Neuronal stem cell (in vitro differentiated cells): ENCODE measurements around the gene MYL9. TPM values are rescaled to one million over a fixed set of nuclear protein-coding genes. Genes with fewer than 3 reads are reported as not detected.

Source experiments
- DNase-seq: peaks from one replicate; pipeline ENCODE4 v3.0.0-alpha.2; 2013; ENCODE audit warnings: low spot score
- H2AFZ ChIP-seq: one replicate; pipeline ENCODE4 v1.6.1; 2013; ENCODE audit warnings: mild to moderate bottlenecking, low read length, inconsistent platforms
- H2AK5ac ChIP-seq: 2 replicates; pipeline ENCODE4 v1.6.1; 2013; ENCODE audit warnings: low read depth, mild to moderate bottlenecking, inconsistent platforms, low read length, moderate library complexity, mixed read lengths
- H2BK120ac ChIP-seq: 2 replicates; pipeline ENCODE4 v1.6.1; 2013; ENCODE audit warnings: low read depth, mild to moderate bottlenecking, inconsistent platforms, low read length, moderate library complexity, mixed read lengths
- H2BK12ac ChIP-seq: one replicate; pipeline ENCODE4 v1.6.1; 2013; ENCODE audit warnings: low read length, inconsistent platforms
- H2BK15ac ChIP-seq: 2 replicates; pipeline ENCODE4 v1.6.1; 2013; ENCODE audit warnings: mild to moderate bottlenecking, low read length, inconsistent platforms, mixed read lengths
- H2BK5ac ChIP-seq: one replicate; pipeline ENCODE4 v1.6.1; 2013; ENCODE audit warnings: inconsistent platforms, mild to moderate bottlenecking, low read length, moderate library complexity
- H3K14ac ChIP-seq: one replicate; pipeline ENCODE4 v1.6.1; 2013; ENCODE audit warnings: low read length, inconsistent platforms
- H3K18ac ChIP-seq: 2 replicates; pipeline ENCODE4 v1.6.1; 2013; ENCODE audit warnings: low read length, inconsistent platforms
- H3K23ac ChIP-seq: 2 replicates; pipeline ENCODE4 v1.6.1; 2013; ENCODE audit warnings: low read depth, mild to moderate bottlenecking, mixed read lengths, low read length, inconsistent platforms; ENCODE audit not compliant: poor library complexity
- H3K27ac ChIP-seq: replicated peaks from 3 replicates; pipeline ENCODE4 v1.5.1; 2013; ENCODE audit warnings: low read length, inconsistent platforms
- H3K27me3 ChIP-seq, 3 experiments: 2 replicates each; pipeline ENCODE4 v1.6.1; 2013; ENCODE audit warnings: low read length in 3 of 3, mild to moderate bottlenecking in 2 of 3, inconsistent platforms in 1 of 3, low read depth in 1 of 3, mixed read lengths in 1 of 3, moderate library complexity in 1 of 3; ENCODE audit not compliant: control insufficient read depth in 3 of 3, insufficient read depth in 3 of 3
- H3K36me3 ChIP-seq, 2 donors: replicated peaks in 1 of 2; 2 replicates each; pipeline ENCODE4 v1.6.1; 2013; ENCODE audit warnings: low read length in 2 of 2; ENCODE audit not compliant: control insufficient read depth in 2 of 2, insufficient read depth in 2 of 2
- H3K4ac ChIP-seq: 2 replicates; pipeline ENCODE4 v1.6.1; 2013; ENCODE audit warnings: inconsistent platforms, mild to moderate bottlenecking, low read length, moderate library complexity
- H3K4me1 ChIP-seq, 2 donors: 1 replicate in 1 of 2; 2 replicates in 1 of 2; pipeline ENCODE4 v1.6.1; 2013; ENCODE audit warnings: low read length in 2 of 2, low read depth in 1 of 2; ENCODE audit not compliant: control insufficient read depth in 2 of 2, insufficient read depth in 1 of 2
- H3K4me2 ChIP-seq: one replicate; pipeline ENCODE4 v1.6.1; 2013; ENCODE audit warnings: mild to moderate bottlenecking, low read length, inconsistent platforms; ENCODE audit not compliant: insufficient read depth, poor library complexity, severe bottlenecking
- H3K4me3 ChIP-seq, 2 donors: 2 replicates each; pipeline ENCODE4 v1.5.1; 2013; ENCODE audit warnings: low read length in 2 of 2, mild to moderate bottlenecking in 2 of 2, inconsistent platforms in 1 of 2, moderate library complexity in 1 of 2
- H3K79me1 ChIP-seq: one replicate; pipeline ENCODE4 v1.6.1; 2013; ENCODE audit warnings: low read depth, mild to moderate bottlenecking, inconsistent platforms, low read length, moderate library complexity
- H3K9ac ChIP-seq: one replicate; pipeline ENCODE4 v1.6.1; 2013; ENCODE audit warnings: mild to moderate bottlenecking, low read depth, low read length, inconsistent platforms; ENCODE audit not compliant: poor library complexity
- H3K9me3 ChIP-seq, 2 donors: replicated peaks in 1 of 2; 2 replicates each; pipeline versions ENCODE3 to v1.6.1; 2013; ENCODE audit warnings: low read length in 2 of 2, mild to moderate bottlenecking in 2 of 2, inconsistent platforms in 1 of 2, low read depth in 1 of 2, mixed read lengths in 1 of 2, moderate library complexity in 1 of 2; ENCODE audit not compliant: control insufficient read depth in 2 of 2, insufficient read depth in 1 of 2
- H4K8ac ChIP-seq: one replicate; pipeline ENCODE4 v1.6.1; 2013; ENCODE audit warnings: low read depth, mild to moderate bottlenecking, inconsistent platforms, low read length, moderate library complexity
- H4K91ac ChIP-seq: one replicate; pipeline ENCODE4 v1.6.1; 2013; ENCODE audit warnings: low read length, low read depth, mild to moderate bottlenecking, inconsistent platforms; ENCODE audit not compliant: poor library complexity
- WGBS, 2 donors: extraction: QIAGEN DNeasy Blood & Tissue Kit; methylation state at CpG; one replicate each; pipeline ENCODE4 v1.1.7; 2013; ENCODE audit warnings: missing lambda C conversion rate in 2 of 2, mixed read lengths in 1 of 2; ENCODE audit not compliant: insufficient read length in 2 of 2, insufficient replicate concordance in 1 of 2; ENCODE audit errors: extremely low coverage in 2 of 2; 5-methylcytosine and 5-hydroxymethylcytosine counted together
- polyA plus RNA-seq, 2 experiments: library from polyadenylated mRNA; stranded (reverse); fragments of 200-250 nt; gene quantifications; one replicate each; pipeline ENCODE4 v1.2.3, GENCODE V29; 2013

MYL9 gene
- 136 TPM for polyA plus RNA-seq (2013, experiment 1 of 2)
- 136 TPM for polyA plus RNA-seq (2013, experiment 2 of 2)

GRCh38 chr20:36541227-36541767, at the start of gene MYL9:
Gene MYL9, plus strand, starts transcription at chr20:36541519. Its CDS starts 3,366 bp downstream, at chr20:36544885.
- no peaks in the 10 kb centered on the region for H3K27me3 ChIP-seq
- H3K4ac ChIP-seq = peak within 1 kb of the TSS; percentile 92
- H3K9ac ChIP-seq = peak within 1 kb of the TSS; percentile 91
- peak within 1 kb of the TSS; percentile 88 for H2BK12ac ChIP-seq
- peak; percentile 62 for DNase-seq
- H2AK5ac ChIP-seq = peak within 1 kb of the TSS; percentile 96
- H3K27ac ChIP-seq = peak within 1 kb of the TSS; percentile 43
- peak within 1 kb of the TSS; percentile 80 for H4K91ac ChIP-seq
- peaks cover 7% of the 10 kb centered on the region for H3K79me1 ChIP-seq
- peak within 1 kb of the TSS; percentile 94 for H3K4me2 ChIP-seq
- H2BK5ac ChIP-seq = peak within 1 kb of the TSS; percentile 57
- peak within 1 kb of the TSS; percentile 61 for H2AFZ ChIP-seq
- H3K23ac ChIP-seq = peak within 1 kb of the TSS; percentile 94
- H4K8ac ChIP-seq = peak within 1 kb of the TSS; percentile 75
- no peaks in the 10 kb centered on the region for H3K9me3 ChIP-seq
- H3K4me1 ChIP-seq = peaks cover 4 to 24% of the 10 kb centered on the region in 2 donors
- H2BK15ac ChIP-seq = peak within 1 kb of the TSS; percentile 99
- H3K4me3 ChIP-seq = peak within 1 kb of the TSS in 1 of 2 donors; percentile 87
- H3K36me3 ChIP-seq = peaks cover 0 to 6% of the 10 kb centered on the region in 2 donors
- peak within 1 kb of the TSS; percentile 98 for H2BK120ac ChIP-seq
- no CpG with 5 or more reads among the region's 41 CpGs for WGBS, 2 donors
- H3K14ac ChIP-seq = peak within 1 kb of the TSS; percentile 94
- H3K18ac ChIP-seq = peak within 1 kb of the TSS; percentile 99

- Histone ChIP-seq H4K8ac (no peak overlapping the region), H3K14ac (no peak overlapping the region), H3K23ac (no peak overlapping the region), H2AK5ac (no peak overlapping the region), H3K9me3 (no peaks in the 10 kb centered on the region), H3K27me3 (no peaks in the 10 kb centered on the region), H2BK12ac (no peak overlapping the region), H2BK15ac (no peak overlapping the region), H3K9ac (no peak overlapping the region), H4K91ac (no peak overlapping the region), H3K4me1 (peaks cover 0 to 33% of the 10 kb centered on the region in 2 donors), H3K79me1 (peaks cover 17% of the 10 kb centered on the region), H3K4me3 (no peak overlapping the region), H3K27ac (peak overlapping the region; percentile 6), H3K4me2 (no peak overlapping the region), H3K36me3 (peaks cover 18 to 80% of the 10 kb centered on the region in 2 donors), H2BK5ac (no peak overlapping the region), H2BK120ac (no peak overlapping the region), H3K4ac (no peak overlapping the region), H3K18ac (peak overlapping the region; percentile 86), H2AFZ (no peak overlapping the region)
- DNase-seq = no peak
- no CpG with 5 or more reads among the region's 8 CpGs for WGBS, 2 donors
These were observed 49.3 kb upstream of the MYL9 start for GRCh38 chr20:36491901-36492617.

GRCh38 chr20:36493051-36493800, 48.1 kb upstream of the MYL9 start:
- no peak overlapping the region for H3K9ac ChIP-seq
- no peak for DNase-seq
- H3K4ac ChIP-seq = no peak overlapping the region
- no peak overlapping the region for H2BK12ac ChIP-seq
- no peaks in the 10 kb centered on the region for H3K27me3 ChIP-seq
- peak overlapping the region; percentile 7 for H3K27ac ChIP-seq
- peaks cover 17% of the 10 kb centered on the region for H3K79me1 ChIP-seq
- no peak overlapping the region for H3K4me3 ChIP-seq
- H3K9me3 ChIP-seq = no peaks in the 10 kb centered on the region
- no peak overlapping the region for H3K18ac ChIP-seq
- no peak overlapping the region for H3K14ac ChIP-seq
- H3K4me1 ChIP-seq = peaks cover 8 to 42% of the 10 kb centered on the region in 2 donors
- no CpG with 5 or more reads among the region's 10 CpGs for WGBS, 2 donors
- H3K4me2 ChIP-seq = no peak overlapping the region
- H2AFZ ChIP-seq = no peak overlapping the region
- no peak overlapping the region for H2BK15ac ChIP-seq
- no peak overlapping the region for H2BK120ac ChIP-seq
- H3K36me3 ChIP-seq = peaks cover 23 to 86% of the 10 kb centered on the region in 2 donors
- H2AK5ac ChIP-seq = no peak overlapping the region
- H4K91ac ChIP-seq = no peak overlapping the region
- H4K8ac ChIP-seq = no peak overlapping the region
- H2BK5ac ChIP-seq = peak overlapping the region; percentile 46
- no peak overlapping the region for H3K23ac ChIP-seq

- H3K23ac ChIP-seq = no peak overlapping the region
These were observed 47.6 kb upstream of the MYL9 start for GRCh38 chr20:36493801-36494114.

More at GRCh38 chr20:36493801-36494114, 47.6 kb upstream of the MYL9 start:
- Histone ChIP-seq H3K4me2 (no peak overlapping the region), H3K27me3 (no peaks in the 10 kb centered on the region), H3K4ac (no peak overlapping the region), H3K27ac (peak overlapping the region; percentile 7), H2BK120ac (no peak overlapping the region), H2BK12ac (no peak overlapping the region), H3K9ac (peak overlapping the region; percentile 74), H4K8ac (no peak overlapping the region), H3K4me1 (peaks cover 8 to 47% of the 10 kb centered on the region in 2 donors), H2AFZ (no peak overlapping the region), H2BK5ac (peak overlapping the region; percentile 46), H2AK5ac (no peak overlapping the region), H3K4me3 (no peak overlapping the region), H4K91ac (no peak overlapping the region), H3K18ac (no peak overlapping the region), H2BK15ac (no peak overlapping the region), H3K79me1 (peaks cover 17% of the 10 kb centered on the region), H3K9me3 (no peaks in the 10 kb centered on the region), H3K14ac (no peak overlapping the region), H3K36me3 (peaks cover 24 to 89% of the 10 kb centered on the region in 2 donors)
- no CpG with 5 or more reads among the region's 7 CpGs for WGBS, 2 donors
- no peak for DNase-seq
